ENCODE data around the gene DGKD. TPM values are rescaled to one million over a fixed set of nuclear protein-coding genes. Genes with fewer than 3 reads are reported as not detected.

DGKD gene
- total RNA-seq, 2 experiments from 2014 or later, result 92.1 to 94.2 TPM

GRCh38 chr2:233457356-233457755 is 103.1 kb downstream of the DGKD start:
- ChIA-PET POLR2A (no interaction called here), CTCF (interaction anchor here (0.8 kb wide), 1 partner anchor 14 kb away, joined by 3 read pairs; no protein-coding TSS in a partner anchor)
- Mint-ChIP-seq H3K4me3 (no peak overlapping the region), H3K27ac (peak overlapping the region; percentile 66), H3K9me3 (ENCODE audit: insufficient read depth) (no peaks in the 10 kb centered on the region), H3K27me3 (ENCODE audit: low read depth) (no peaks in the 10 kb centered on the region), H3K4me1 (ENCODE audit: low read depth) (peaks cover 9% of the 10 kb centered on the region), H3K36me3 (ENCODE audit: low read depth) (peaks cover 63% of the 10 kb centered on the region)
- ATAC-seq, result no peak
- no peak for DNase-seq

- Mint-ChIP-seq H3K9me3 (ENCODE audit: insufficient read depth) (no peaks in the 10 kb centered on the region), H3K27me3 (ENCODE audit: low read depth) (no peaks in the 10 kb centered on the region), H3K4me1 (ENCODE audit: low read depth) (peaks cover 9% of the 10 kb centered on the region), H3K36me3 (ENCODE audit: low read depth) (peaks cover 63% of the 10 kb centered on the region), H3K4me3 (no peak overlapping the region), H3K27ac (no peak overlapping the region)
- DNase-seq (no peak), ATAC-seq (no peak)
- POLR2A ChIA-PET, result no interaction called here
- CTCF ChIA-PET, result interaction anchor here (0.8 kb wide), 1 partner anchor 15 kb away, joined by 3 read pairs; no protein-coding TSS in a partner anchor
Measured at GRCh38 chr2:233458031-233458610, 103.8 kb downstream of the DGKD start.

- Mint-ChIP-seq H3K36me3 (ENCODE audit: low read depth) (peaks cover 61% of the 10 kb centered on the region), H3K27ac (no peak overlapping the region), H3K4me3 (no peak overlapping the region), H3K4me1 (ENCODE audit: low read depth) (peaks cover 9% of the 10 kb centered on the region), H3K27me3 (ENCODE audit: low read depth) (no peaks in the 10 kb centered on the region), H3K9me3 (ENCODE audit: insufficient read depth) (no peaks in the 10 kb centered on the region)
- DNase-seq (no peak), ATAC-seq (no peak)
- ChIA-PET CTCF (no interaction called here), POLR2A (no interaction called here)
Measured at GRCh38 chr2:233458826-233459225, 104.5 kb downstream of the DGKD start.

- no peaks in the 10 kb centered on the region for H3K9me3 Mint-ChIP-seq (ENCODE audit: insufficient read depth)
- H3K4me1 Mint-ChIP-seq (ENCODE audit: low read depth), result peaks cover 9% of the 10 kb centered on the region
- ATAC-seq (no peak), DNase-seq (no peak)
- ChIA-PET CTCF (no interaction called here), POLR2A (no interaction called here)
- no peaks in the 10 kb centered on the region for H3K27me3 Mint-ChIP-seq (ENCODE audit: low read depth)
- no peak overlapping the region for H3K27ac Mint-ChIP-seq
- no peak overlapping the region for H3K4me3 Mint-ChIP-seq
- H3K36me3 Mint-ChIP-seq (ENCODE audit: low read depth), result peaks cover 60% of the 10 kb centered on the region
Measured at GRCh38 chr2:233459426-233459825, 105.1 kb downstream of the DGKD start.

GRCh38 chr2:233460726-233461441 is 106.6 kb downstream of the DGKD start:
- ATAC-seq, result no peak
- H3K27ac Mint-ChIP-seq, result no peak overlapping the region
- no peaks in the 10 kb centered on the region for H3K9me3 Mint-ChIP-seq (ENCODE audit: insufficient read depth)
- H3K36me3 Mint-ChIP-seq (ENCODE audit: low read depth), result peaks cover 50% of the 10 kb centered on the region
- H3K27me3 Mint-ChIP-seq (ENCODE audit: low read depth), result no peaks in the 10 kb centered on the region
- CTCF ChIA-PET, result interaction anchor here (1.1 kb wide), 1 partner anchor 18 kb away, joined by 4 read pairs; no protein-coding TSS in a partner anchor
- H3K4me3 Mint-ChIP-seq, result no peak overlapping the region
- no peak for DNase-seq
- peaks cover 9% of the 10 kb centered on the region for H3K4me1 Mint-ChIP-seq (ENCODE audit: low read depth)
- POLR2A ChIA-PET, result no interaction called here

GRCh38 chr2:233461481-233461891 is 107.2 kb downstream of the DGKD start:
- no peak overlapping the region for H3K4me3 Mint-ChIP-seq
- no peak for ATAC-seq
- H3K9me3 Mint-ChIP-seq (ENCODE audit: insufficient read depth), result no peaks in the 10 kb centered on the region
- peaks cover 51% of the 10 kb centered on the region for H3K36me3 Mint-ChIP-seq (ENCODE audit: low read depth)
- H3K27me3 Mint-ChIP-seq (ENCODE audit: low read depth), result no peaks in the 10 kb centered on the region
- H3K4me1 Mint-ChIP-seq (ENCODE audit: low read depth), result peaks cover 5% of the 10 kb centered on the region
- CTCF ChIA-PET, result no interaction called here
- POLR2A ChIA-PET, result no interaction called here
- no peak overlapping the region for H3K27ac Mint-ChIP-seq
- no peak for DNase-seq

GRCh38 chr2:233462202-233462785 is 108.0 kb downstream of the DGKD start:
- POLR2A ChIA-PET, result no interaction called here
- ATAC-seq (no peak), DNase-seq (no peak)
- CTCF ChIA-PET, result no interaction called here
- no peak overlapping the region for H3K4me3 Mint-ChIP-seq
- H3K27ac Mint-ChIP-seq, result no peak overlapping the region
- H3K36me3 Mint-ChIP-seq (ENCODE audit: low read depth), result peaks cover 49% of the 10 kb centered on the region
- H3K9me3 Mint-ChIP-seq (ENCODE audit: insufficient read depth), result no peaks in the 10 kb centered on the region
- peaks cover 2% of the 10 kb centered on the region for H3K4me1 Mint-ChIP-seq (ENCODE audit: low read depth)
- no peaks in the 10 kb centered on the region for H3K27me3 Mint-ChIP-seq (ENCODE audit: low read depth)

- no peak overlapping the region for H3K27ac Mint-ChIP-seq
- no peak overlapping the region for H3K4me3 Mint-ChIP-seq
- no peak for DNase-seq
- no peaks in the 10 kb centered on the region for H3K9me3 Mint-ChIP-seq (ENCODE audit: insufficient read depth)
- no peaks in the 10 kb centered on the region for H3K27me3 Mint-ChIP-seq (ENCODE audit: low read depth)
- ATAC-seq, result no peak
- ChIA-PET POLR2A (no interaction called here), CTCF (no interaction called here)
- peaks cover 48% of the 10 kb centered on the region for H3K36me3 Mint-ChIP-seq (ENCODE audit: low read depth)
- no peaks in the 10 kb centered on the region for H3K4me1 Mint-ChIP-seq (ENCODE audit: low read depth)
Measured at GRCh38 chr2:233462826-233463470, 108.7 kb downstream of the DGKD start.

GRCh38 chr2:233463586-233463985 is 109.3 kb downstream of the DGKD start:
- DNase-seq, result no peak
- Mint-ChIP-seq H3K36me3 (ENCODE audit: low read depth) (peaks cover 49% of the 10 kb centered on the region), H3K4me1 (ENCODE audit: low read depth) (no peaks in the 10 kb centered on the region), H3K27me3 (ENCODE audit: low read depth) (no peaks in the 10 kb centered on the region), H3K4me3 (no peak overlapping the region), H3K27ac (peak overlapping the region; percentile 32), H3K9me3 (ENCODE audit: insufficient read depth) (no peaks in the 10 kb centered on the region)
- ChIA-PET POLR2A (no interaction called here), CTCF (no interaction called here)
- no peak for ATAC-seq

- Mint-ChIP-seq H3K27ac (no peak overlapping the region), H3K4me3 (no peak overlapping the region), H3K9me3 (ENCODE audit: insufficient read depth) (no peaks in the 10 kb centered on the region), H3K27me3 (ENCODE audit: low read depth) (no peaks in the 10 kb centered on the region), H3K36me3 (ENCODE audit: low read depth) (peaks cover 47% of the 10 kb centered on the region), H3K4me1 (ENCODE audit: low read depth) (no peaks in the 10 kb centered on the region)
- DNase-seq (no peak), ATAC-seq (no peak)
- POLR2A ChIA-PET, result interaction anchor here (1.0 kb wide), 1 partner anchor 10 kb away, joined by 3 read pairs; no protein-coding TSS in a partner anchor
- CTCF ChIA-PET, result no interaction called here
Measured at GRCh38 chr2:233464056-233464455, 109.8 kb downstream of the DGKD start.

GRCh38 chr2:233464531-233465240 is 110.4 kb downstream of the DGKD start:
- Mint-ChIP-seq H3K27ac (no peak overlapping the region), H3K9me3 (ENCODE audit: insufficient read depth) (no peaks in the 10 kb centered on the region), H3K27me3 (ENCODE audit: low read depth) (no peaks in the 10 kb centered on the region), H3K36me3 (ENCODE audit: low read depth) (peaks cover 49% of the 10 kb centered on the region), H3K4me1 (ENCODE audit: low read depth) (no peaks in the 10 kb centered on the region), H3K4me3 (no peak overlapping the region)
- CTCF ChIA-PET, result no interaction called here
- ATAC-seq, result no peak
- no peak for DNase-seq
- POLR2A ChIA-PET, result interaction anchor here (1.0 kb wide), 1 partner anchor 10 kb away, joined by 3 read pairs; no protein-coding TSS in a partner anchor
